Lower leg skin (tissue), 3 donors: ENCODE results near the gene SLC9A9.

Experiments
- POLR2A ChIP-seq, 2 donors: fragments of 450-650 bp; IDR thresholded peaks; one replicate each; pipeline ENCODE4 v1.6.1; 2016 to 2017; ENCODE audit warnings: antibody characterized with exemption in 2 of 2, mild to moderate bottlenecking in 1 of 2, moderate library complexity in 1 of 2
- TF ChIP-seq, protein P1 (sequence below), 3 donors: fragments of 450-650 bp; IDR thresholded peaks; one replicate each; pipeline ENCODE4 v1.5.1; 2016; ENCODE audit warnings: antibody characterized with exemption in 3 of 3, mild to moderate bottlenecking in 3 of 3, moderate library complexity in 2 of 3

DNA sequence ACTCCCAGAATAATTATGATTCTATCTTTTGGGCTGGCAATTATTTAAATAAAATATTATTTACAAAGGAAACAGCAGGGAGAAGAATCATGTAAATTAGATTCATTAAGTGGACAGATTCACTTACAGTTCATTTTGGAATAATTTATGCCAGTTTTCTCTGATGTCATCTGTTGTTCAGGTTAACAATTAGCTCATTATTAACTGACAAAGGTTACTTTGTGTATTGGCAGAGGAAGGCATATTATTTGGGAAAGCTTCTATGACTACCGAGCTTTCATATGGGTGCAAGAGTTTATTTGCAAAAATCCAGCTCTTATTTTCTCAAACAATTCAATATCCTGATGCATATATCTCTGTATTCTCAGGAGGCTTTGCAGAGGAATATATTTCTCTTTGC lies 504.3 kb downstream of the SLC9A9 start:
- TF ChIP-seq, protein P1, sequence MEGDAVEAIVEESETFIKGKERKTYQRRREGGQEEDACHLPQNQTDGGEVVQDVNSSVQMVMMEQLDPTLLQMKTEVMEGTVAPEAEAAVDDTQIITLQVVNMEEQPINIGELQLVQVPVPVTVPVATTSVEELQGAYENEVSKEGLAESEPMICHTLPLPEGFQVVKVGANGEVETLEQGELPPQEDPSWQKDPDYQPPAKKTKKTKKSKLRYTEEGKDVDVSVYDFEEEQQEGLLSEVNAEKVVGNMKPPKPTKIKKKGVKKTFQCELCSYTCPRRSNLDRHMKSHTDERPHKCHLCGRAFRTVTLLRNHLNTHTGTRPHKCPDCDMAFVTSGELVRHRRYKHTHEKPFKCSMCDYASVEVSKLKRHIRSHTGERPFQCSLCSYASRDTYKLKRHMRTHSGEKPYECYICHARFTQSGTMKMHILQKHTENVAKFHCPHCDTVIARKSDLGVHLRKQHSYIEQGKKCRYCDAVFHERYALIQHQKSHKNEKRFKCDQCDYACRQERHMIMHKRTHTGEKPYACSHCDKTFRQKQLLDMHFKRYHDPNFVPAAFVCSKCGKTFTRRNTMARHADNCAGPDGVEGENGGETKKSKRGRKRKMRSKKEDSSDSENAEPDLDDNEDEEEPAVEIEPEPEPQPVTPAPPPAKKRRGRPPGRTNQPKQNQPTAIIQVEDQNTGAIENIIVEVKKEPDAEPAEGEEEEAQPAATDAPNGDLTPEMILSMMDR (IDR thresholded peaks at IDR 0.05), result no peak
- no peak for TF ChIP-seq POLR2A (IDR thresholded peaks at IDR 0.05)
